ENCODE data around the gene CNKSR3.

GRCh38 chr6:154430481-154430919 lies 80.0 kb downstream of the CNKSR3 start:
- TF ChIP-seq FOXJ3 (CRISPR knock-in tag; IDR thresholded peaks at IDR 0.05) (no peak), MEF2A (IDR thresholded peaks at IDR 0.05; ENCODE audit: borderline replicate concordance, low read depth) (no peak)
- TF ChIP-seq, protein P1, sequence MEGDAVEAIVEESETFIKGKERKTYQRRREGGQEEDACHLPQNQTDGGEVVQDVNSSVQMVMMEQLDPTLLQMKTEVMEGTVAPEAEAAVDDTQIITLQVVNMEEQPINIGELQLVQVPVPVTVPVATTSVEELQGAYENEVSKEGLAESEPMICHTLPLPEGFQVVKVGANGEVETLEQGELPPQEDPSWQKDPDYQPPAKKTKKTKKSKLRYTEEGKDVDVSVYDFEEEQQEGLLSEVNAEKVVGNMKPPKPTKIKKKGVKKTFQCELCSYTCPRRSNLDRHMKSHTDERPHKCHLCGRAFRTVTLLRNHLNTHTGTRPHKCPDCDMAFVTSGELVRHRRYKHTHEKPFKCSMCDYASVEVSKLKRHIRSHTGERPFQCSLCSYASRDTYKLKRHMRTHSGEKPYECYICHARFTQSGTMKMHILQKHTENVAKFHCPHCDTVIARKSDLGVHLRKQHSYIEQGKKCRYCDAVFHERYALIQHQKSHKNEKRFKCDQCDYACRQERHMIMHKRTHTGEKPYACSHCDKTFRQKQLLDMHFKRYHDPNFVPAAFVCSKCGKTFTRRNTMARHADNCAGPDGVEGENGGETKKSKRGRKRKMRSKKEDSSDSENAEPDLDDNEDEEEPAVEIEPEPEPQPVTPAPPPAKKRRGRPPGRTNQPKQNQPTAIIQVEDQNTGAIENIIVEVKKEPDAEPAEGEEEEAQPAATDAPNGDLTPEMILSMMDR (IDR thresholded peaks at IDR 0.05) = no peak
